Neural progenitor cell (in vitro differentiated cells): ENCODE data around the gene IRAK1. TPM values are rescaled to one million over a fixed set of nuclear protein-coding genes. Genes with fewer than 3 reads are reported as not detected.

Experiments used
- DNase-seq: peaks from one replicate; pipeline ENCODE4 v3.0.0-alpha.2; 2016; ENCODE audit warnings: low spot score
- H2AFZ ChIP-seq: fragments of 200-600 bp; sonication (generic); replicated peaks from 2 replicates; pipeline ENCODE4 v1.6.1; 2016; ENCODE audit warnings: antibody characterized with exemption
- H3F3A ChIP-seq: fragments of 200-600 bp; sonication (generic); 2 replicates; pipeline ENCODE4 v1.6.1; 2016; ENCODE audit warnings: antibody characterized with exemption, low read depth
- H3K27ac ChIP-seq: fragments of 200-600 bp; sonication (generic); 2 replicates; pipeline ENCODE4 v1.5.1; 2016; ENCODE audit warnings: mild to moderate bottlenecking
- H3K27me3 ChIP-seq: fragments of 200-600 bp; sonication (generic); 2 replicates; pipeline ENCODE4 v1.6.1; 2016; ENCODE audit warnings: mild to moderate bottlenecking, moderate library complexity
- H3K36me3 ChIP-seq: fragments of 200-600 bp; sonication (generic); 2 replicates; pipeline ENCODE4 v1.5.1; 2016
- H3K4me1 ChIP-seq: fragments of 200-600 bp; sonication (generic); 2 replicates; pipeline ENCODE4 v1.6.1; 2016; ENCODE audit warnings: mixed run types
- H3K4me2 ChIP-seq: fragments of 200-600 bp; sonication (generic); 2 replicates; pipeline ENCODE4 v1.6.1; 2016
- H3K4me3 ChIP-seq: fragments of 200-600 bp; sonication (generic); 2 replicates; pipeline ENCODE4 v1.5.1; 2016
- H3K79me2 ChIP-seq: fragments of 200-600 bp; sonication (generic); 2 replicates; pipeline ENCODE4 v1.6.1; 2016; ENCODE audit warnings: low read depth
- H3K9ac ChIP-seq: fragments of 200-600 bp; sonication (generic); 2 replicates; pipeline ENCODE4 v1.6.1; 2016
- H3K9me3 ChIP-seq: fragments of 200-600 bp; sonication (generic); 2 replicates; pipeline ENCODE4 v1.5.1; 2016; ENCODE audit warnings: low read depth
- H4K20me1 ChIP-seq: fragments of 200-600 bp; sonication (generic); 2 replicates; pipeline ENCODE4 v1.6.1; 2016; ENCODE audit warnings: low read depth
- H3K27ac Mint-ChIP-seq: 3 replicates; pipeline ENCODE4 v1.8.0; 2021; ENCODE audit warnings: mixed read lengths
- H3K27me3 Mint-ChIP-seq: 2 replicates; pipeline ENCODE4 v1.8.0; 2022; ENCODE audit warnings: low read depth, mild to moderate bottlenecking, inconsistent platforms, moderate library complexity, mixed read lengths; ENCODE audit not compliant: insufficient read depth
- H3K36me3 Mint-ChIP-seq: 3 replicates; pipeline ENCODE4 v1.8.0; 2021; ENCODE audit warnings: mixed read lengths
- H3K4me1 Mint-ChIP-seq: 3 replicates; pipeline ENCODE4 v1.8.0; 2021; ENCODE audit warnings: mixed read lengths
- H3K4me3 Mint-ChIP-seq: 3 replicates; pipeline ENCODE4 v1.8.0; 2021; ENCODE audit warnings: mild to moderate bottlenecking, moderate library complexity, mixed read lengths
- H3K9me3 Mint-ChIP-seq: 3 replicates; pipeline ENCODE4 v1.8.0; 2020; ENCODE audit warnings: mixed read lengths
- CTCF ChIP-seq: fragments of 200-600 bp; sonication (generic); IDR thresholded peaks from 2 replicates; pipeline ENCODE4 v1.5.1; 2017; ENCODE audit warnings: antibody characterized with exemption, mild to moderate bottlenecking
- EZH2 ChIP-seq: fragments of 200-600 bp; sonication (generic); IDR thresholded peaks from 2 replicates; pipeline ENCODE4 v1.6.1; 2017; ENCODE audit warnings: antibody characterized with exemption, mild to moderate bottlenecking, moderate library complexity
- EZH2phosphoT487 ChIP-seq: fragments of 200-600 bp; sonication (generic); IDR thresholded peaks from 2 replicates; pipeline ENCODE4 v1.6.1; 2017; ENCODE audit warnings: antibody characterized with exemption
- total RNA-seq: library from RNA; depleted of rRNA; stranded (reverse); fragments of >200 nt; gene quantifications from 2 replicates; pipeline ENCODE4 v1.2.3, GENCODE V29; 2015; ENCODE audit warnings: low replicate concordance

The IRAK1 gene
- total RNA-seq, 1 donor from 2014 or later = 6.8 TPM

GRCh38 chrX:154059231-154059630 lies 39.5 kb upstream of the IRAK1 start:
- Mint-ChIP-seq H3K36me3 (peaks cover 2% of the 10 kb centered on the region), H3K27ac (no peak overlapping the region), H3K4me3 (no peak overlapping the region), H3K4me1 (peaks cover 13% of the 10 kb centered on the region), H3K27me3 (peaks cover 2% of the 10 kb centered on the region), H3K9me3 (peaks cover 13% of the 10 kb centered on the region)
- DNase-seq = no peak
- Histone ChIP-seq H3K36me3 (no peaks in the 10 kb centered on the region), H3K27me3 (no peaks in the 10 kb centered on the region), H3K79me2 (peaks cover 89% of the 10 kb centered on the region), H4K20me1 (peaks cover 56% of the 10 kb centered on the region), H3K9ac (no peak overlapping the region), H3F3A (no peaks in the 10 kb centered on the region), H2AFZ (no peak overlapping the region), H3K4me2 (no peak overlapping the region), H3K4me3 (no peak overlapping the region), H3K27ac (no peak overlapping the region), H3K4me1 (no peaks in the 10 kb centered on the region), H3K9me3 (no peaks in the 10 kb centered on the region)
- TF ChIP-seq EZH2phosphoT487 (no peak), EZH2 (no peak), CTCF (no peak)

- no peak overlapping the region for H3K27ac Mint-ChIP-seq
- no peak overlapping the region for H3K4me3 ChIP-seq
- H3K36me3 Mint-ChIP-seq = peaks cover 5% of the 10 kb centered on the region
- no peaks in the 10 kb centered on the region for H3K9me3 ChIP-seq
- peaks cover 11% of the 10 kb centered on the region for H3K4me1 Mint-ChIP-seq
- peaks cover 13% of the 10 kb centered on the region for H3K9me3 Mint-ChIP-seq
- no peak overlapping the region for H2AFZ ChIP-seq
- no peak overlapping the region for H3K27ac ChIP-seq
- no peak overlapping the region for H3K4me2 ChIP-seq
- peaks cover 85% of the 10 kb centered on the region for H3K79me2 ChIP-seq
- H3K36me3 ChIP-seq = no peaks in the 10 kb centered on the region
- H3K9ac ChIP-seq = no peak overlapping the region
- no peaks in the 10 kb centered on the region for H3F3A ChIP-seq
- no peak for TF ChIP-seq EZH2phosphoT487
- TF ChIP-seq CTCF = no peak
- TF ChIP-seq EZH2 = no peak
- DNase-seq = no peak
- H3K4me3 Mint-ChIP-seq = no peak overlapping the region
- peaks cover 2% of the 10 kb centered on the region for H3K27me3 Mint-ChIP-seq
- no peaks in the 10 kb centered on the region for H3K4me1 ChIP-seq
- no peaks in the 10 kb centered on the region for H3K27me3 ChIP-seq
- peaks cover 48% of the 10 kb centered on the region for H4K20me1 ChIP-seq
These were observed 38.7 kb upstream of the IRAK1 start for GRCh38 chrX:154058214-154058997.

GRCh38 chrX:154057791-154058190 lies 38.1 kb upstream of the IRAK1 start:
- Histone ChIP-seq H3K36me3 (no peaks in the 10 kb centered on the region), H3K4me2 (no peak overlapping the region), H3K79me2 (peaks cover 82% of the 10 kb centered on the region), H2AFZ (no peak overlapping the region), H3F3A (no peaks in the 10 kb centered on the region), H3K4me1 (no peaks in the 10 kb centered on the region), H4K20me1 (peaks cover 43% of the 10 kb centered on the region), H3K9me3 (no peaks in the 10 kb centered on the region), H3K27ac (no peak overlapping the region), H3K27me3 (no peaks in the 10 kb centered on the region), H3K9ac (no peak overlapping the region), H3K4me3 (no peak overlapping the region)
- peaks cover 2% of the 10 kb centered on the region for H3K27me3 Mint-ChIP-seq
- no peak for TF ChIP-seq EZH2phosphoT487
- peaks cover 5% of the 10 kb centered on the region for H3K36me3 Mint-ChIP-seq
- no peak for DNase-seq
- H3K4me1 Mint-ChIP-seq = peaks cover 11% of the 10 kb centered on the region
- no peak overlapping the region for H3K27ac Mint-ChIP-seq
- H3K4me3 Mint-ChIP-seq = no peak overlapping the region
- H3K9me3 Mint-ChIP-seq = peaks cover 13% of the 10 kb centered on the region

- Histone ChIP-seq H3K9ac (no peak overlapping the region), H3K4me1 (no peaks in the 10 kb centered on the region), H3K27ac (no peak overlapping the region), H3K79me2 (peaks cover 72% of the 10 kb centered on the region), H3K4me3 (no peak overlapping the region), H2AFZ (no peak overlapping the region), H3K9me3 (no peaks in the 10 kb centered on the region), H3K27me3 (no peaks in the 10 kb centered on the region), H3K4me2 (no peak overlapping the region), H3F3A (no peaks in the 10 kb centered on the region), H3K36me3 (no peaks in the 10 kb centered on the region), H4K20me1 (peaks cover 37% of the 10 kb centered on the region)
- TF ChIP-seq CTCF (no peak), EZH2 (no peak), EZH2phosphoT487 (no peak)
- no peak overlapping the region for H3K4me3 Mint-ChIP-seq
- H3K36me3 Mint-ChIP-seq = peaks cover 5% of the 10 kb centered on the region
- H3K4me1 Mint-ChIP-seq = peaks cover 11% of the 10 kb centered on the region
- peaks cover 2% of the 10 kb centered on the region for H3K27me3 Mint-ChIP-seq
- H3K9me3 Mint-ChIP-seq = peaks cover 15% of the 10 kb centered on the region
- DNase-seq = no peak
- H3K27ac Mint-ChIP-seq = no peak overlapping the region
These were observed 37.1 kb upstream of the IRAK1 start for GRCh38 chrX:154056770-154057241.
